GM18519 (cell line): ENCODE measurements around the gene FRRS1.
"Not testable (repeated sequence)": the region's sequence is repeated elsewhere in the genome, so short reads cannot be mapped to it uniquely, and the experiment has no call there.

Experiments used
- ATAC-seq: cut with Tn5 transposase; IDR thresholded peaks from one replicate; pipeline ENCODE4 v1.9.1; 2021; ENCODE audit warnings: mild to moderate bottlenecking, moderate library complexity; ENCODE audit not compliant: unreplicated experiment, low FRiP score

The FRRS1 gene

DNA sequence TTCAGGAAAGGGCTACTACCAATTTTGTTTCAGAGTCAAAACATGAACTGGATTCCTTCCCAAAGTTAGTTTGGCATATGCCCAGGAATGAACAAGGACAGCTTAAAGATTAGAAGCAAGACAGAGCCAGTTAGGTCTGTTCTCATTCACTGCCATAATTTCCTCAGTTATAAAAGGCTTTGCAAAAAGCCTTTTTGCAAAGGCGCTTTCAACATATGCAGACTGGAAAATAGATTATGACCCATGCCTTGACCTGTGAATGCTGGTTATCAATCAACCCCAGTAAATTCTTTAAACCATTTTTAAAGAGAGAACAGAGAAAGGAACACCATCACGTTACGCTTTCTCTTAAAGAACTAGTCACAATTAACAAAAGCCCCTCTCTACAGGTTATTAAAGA is 1.7 kb upstream of the FRRS1 start:
- no peak for ATAC-seq

DNA sequence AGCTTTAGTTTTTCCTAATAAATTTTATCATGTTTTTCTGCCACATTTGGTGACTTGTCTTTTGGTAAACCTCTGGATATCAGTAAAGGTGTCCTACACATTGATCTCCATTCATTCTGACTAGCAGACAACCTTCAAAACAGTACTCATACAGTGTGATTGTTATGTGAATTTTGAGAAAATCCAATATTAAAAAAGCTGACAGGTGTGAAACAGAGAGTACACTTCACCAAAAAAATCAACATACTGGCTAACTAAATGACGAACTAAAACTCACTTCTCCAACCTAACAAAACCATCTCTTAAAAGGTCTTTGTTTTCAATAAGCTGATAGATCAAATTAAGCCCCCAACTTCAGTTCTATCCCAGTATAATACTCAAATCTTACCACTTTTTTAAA is 1.5 kb downstream of the FRRS1 start:
- ATAC-seq, result no peak

DNA sequence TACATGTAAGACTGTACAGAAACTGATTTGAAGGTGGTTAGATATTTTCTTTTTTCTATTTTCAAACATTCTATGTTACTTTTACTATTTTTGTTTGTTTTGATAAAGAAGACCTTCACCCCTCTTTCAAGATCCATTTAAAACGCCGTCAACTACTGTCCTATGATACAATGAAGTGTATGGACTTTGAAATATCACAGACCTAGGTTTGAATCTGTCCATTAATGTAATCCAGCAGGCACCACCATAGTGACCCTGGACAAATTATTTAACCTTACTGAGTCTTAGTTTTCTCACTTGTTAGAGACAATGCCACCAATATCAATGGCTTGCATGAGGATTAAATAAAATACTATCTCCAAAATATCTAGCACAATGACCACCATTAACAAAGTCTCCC is 2.0 kb downstream of the FRRS1 start:
- no peak for ATAC-seq

DNA sequence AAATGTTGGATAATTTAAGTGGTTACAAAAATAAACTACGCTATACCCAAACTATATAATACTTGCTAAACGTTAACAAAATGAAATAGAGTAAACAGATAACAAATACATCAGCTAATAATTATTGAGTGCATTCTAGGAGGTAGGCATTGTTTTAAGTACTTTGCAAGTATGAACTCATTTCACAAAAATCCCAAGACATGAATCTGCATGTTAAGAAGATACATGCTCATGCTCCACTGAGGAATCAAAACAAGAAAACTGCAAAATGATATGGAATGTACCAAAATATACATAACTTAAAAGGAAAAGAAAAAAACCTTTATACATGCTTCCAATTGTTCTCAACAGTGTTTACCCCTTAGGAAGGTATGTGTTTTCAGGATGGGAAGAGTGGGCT is 2.5 kb downstream of the FRRS1 start:
- ATAC-seq, result no peak

DNA sequence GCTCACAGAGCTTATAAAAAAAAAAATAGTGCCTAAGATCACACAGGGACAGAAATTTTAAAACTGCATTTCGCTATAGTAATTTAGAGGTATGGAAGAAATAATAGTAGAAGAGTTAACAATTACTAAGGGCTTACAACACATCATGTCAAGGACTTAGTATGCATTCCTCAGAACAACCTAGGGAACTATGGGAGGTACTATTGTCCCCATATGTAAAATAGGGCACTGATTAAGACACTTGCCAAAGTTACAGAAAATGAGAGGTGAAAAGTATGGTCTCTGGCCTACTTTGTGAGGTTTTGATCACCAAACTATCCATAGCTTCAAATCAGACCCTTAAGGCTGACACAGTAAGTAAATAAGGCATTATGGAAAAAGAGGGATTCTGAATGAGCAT is 4.7 kb downstream of the FRRS1 start:
- ATAC-seq, result no peak

DNA sequence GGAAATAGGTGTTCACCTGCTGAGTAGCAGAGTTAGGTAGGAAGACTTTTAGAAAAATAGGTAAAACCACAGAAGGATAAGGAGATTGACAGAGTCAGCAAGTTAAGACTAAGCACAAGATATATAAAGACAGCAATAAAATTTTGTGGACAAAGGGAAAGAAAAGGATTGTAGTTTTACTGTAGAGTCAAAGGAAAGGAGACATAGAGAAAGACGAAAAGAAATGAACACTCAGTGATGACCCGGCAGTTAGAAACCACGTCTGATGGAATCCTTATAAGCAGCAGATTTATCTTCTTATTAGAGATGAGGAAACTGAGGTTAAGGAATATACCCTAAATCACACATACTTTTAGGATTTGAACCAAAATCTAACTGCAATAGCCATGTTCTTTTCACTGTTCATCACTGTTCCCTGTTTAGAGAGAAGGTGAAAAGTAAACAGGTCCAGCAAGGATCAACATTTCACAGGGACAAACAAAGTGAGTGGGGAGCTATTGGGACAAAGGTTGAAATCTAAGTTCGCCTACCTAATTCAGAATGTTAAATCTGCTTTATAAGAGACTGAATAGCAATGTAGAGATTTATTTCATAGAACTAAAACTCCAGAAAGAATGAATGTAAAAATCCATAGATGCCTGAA is 6.8 kb downstream of the FRRS1 start:
- no peak for ATAC-seq

DNA sequence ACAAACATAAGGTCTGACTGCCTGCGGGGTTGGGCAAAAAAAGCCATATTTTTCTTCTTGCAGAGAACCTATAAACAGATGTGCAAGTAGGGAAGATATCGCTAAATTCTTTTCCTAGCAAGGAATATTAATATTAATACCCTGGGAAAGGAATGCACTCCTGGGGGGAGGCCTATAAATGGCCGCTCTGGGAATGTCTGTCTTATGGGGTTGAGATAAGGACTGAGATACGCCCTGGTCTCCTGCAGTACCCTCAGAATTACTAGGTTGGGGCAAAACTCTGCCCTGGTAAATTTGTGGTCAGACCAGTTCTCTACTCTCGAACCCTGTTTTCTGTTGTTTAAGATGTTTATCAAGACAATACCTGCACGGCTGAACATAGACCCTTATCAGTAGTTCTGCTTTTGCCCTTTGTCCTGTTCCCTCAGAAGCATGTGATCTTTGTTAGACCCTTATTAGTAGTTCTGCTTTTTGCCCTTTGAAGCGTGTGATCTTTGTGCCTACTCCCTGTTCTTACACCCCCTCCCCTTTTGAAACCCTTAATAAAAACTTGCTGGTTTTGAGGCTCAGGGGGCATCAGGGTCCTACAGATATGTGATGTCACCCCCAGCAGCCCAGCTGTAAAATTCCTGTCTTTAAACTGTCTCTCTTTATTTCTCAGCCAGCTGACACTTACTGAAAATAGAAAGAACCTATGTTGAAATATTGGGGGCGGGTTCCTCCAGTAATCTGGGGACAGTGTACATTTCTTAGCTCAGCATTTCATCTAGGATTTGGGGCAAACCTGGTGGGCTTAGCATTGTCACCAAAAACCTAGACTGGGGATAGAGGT is 7.5 kb downstream of the FRRS1 start:
- not testable (repeated sequence) for ATAC-seq

DNA sequence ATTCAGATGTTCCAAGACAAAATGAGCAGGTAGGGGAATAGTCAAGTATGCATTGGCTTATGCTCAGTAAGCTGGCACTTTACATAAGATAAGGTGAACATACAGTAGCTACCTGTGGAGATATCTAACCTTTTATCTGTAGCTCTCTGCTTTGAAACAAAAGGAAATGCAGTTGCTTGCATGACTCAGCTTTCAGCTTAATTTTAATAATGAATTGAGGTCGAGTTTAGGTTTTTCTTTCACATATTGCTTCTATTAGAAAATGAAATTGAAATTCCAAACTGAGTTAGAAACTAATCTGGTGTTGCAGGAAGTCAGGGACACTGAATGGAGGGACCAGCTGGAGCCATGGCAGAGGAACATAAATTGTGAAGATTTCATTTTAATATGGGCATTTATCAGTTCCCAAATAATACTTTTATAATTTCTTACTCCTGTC is 8.3 kb downstream of the FRRS1 start:
- peak; percentile 57 for ATAC-seq

DNA sequence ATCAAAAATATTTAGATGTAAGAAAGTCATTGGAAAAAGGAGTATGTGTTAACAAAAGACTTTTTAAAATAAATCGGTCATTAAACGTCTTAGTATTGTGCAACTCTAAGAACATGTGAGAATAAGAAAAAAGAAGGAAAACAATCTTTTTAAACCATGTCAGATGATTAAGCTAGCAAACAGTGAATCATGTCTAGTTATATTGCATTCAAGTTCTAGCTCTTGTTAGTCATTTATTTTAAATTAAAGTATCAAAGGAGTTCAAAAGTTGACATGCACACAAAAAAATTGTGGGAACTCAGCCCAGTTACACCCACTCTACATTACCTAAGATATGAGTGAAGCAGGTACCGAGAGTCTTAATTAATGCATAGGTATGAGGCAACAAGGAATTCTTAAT is 9.8 kb downstream of the FRRS1 start:
- no peak for ATAC-seq

DNA sequence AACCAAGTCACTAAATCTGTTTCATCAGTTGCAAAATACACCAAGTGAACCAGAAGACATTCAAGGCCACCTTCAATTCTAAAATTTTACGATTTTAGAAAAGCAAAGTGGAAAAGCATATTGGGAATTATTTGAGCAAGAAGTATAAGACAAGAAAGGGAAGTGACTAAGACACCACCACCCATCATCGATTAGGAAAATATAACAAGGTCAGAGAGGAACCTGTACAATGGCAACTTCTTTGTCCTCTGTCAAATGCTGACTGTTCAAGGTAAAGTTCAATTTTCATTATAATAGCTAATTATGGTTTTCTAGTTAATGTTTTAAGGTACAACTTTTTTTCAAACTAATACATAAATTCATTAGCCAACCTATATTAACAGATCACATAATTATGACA is 10.8 kb downstream of the FRRS1 start:
- ATAC-seq, result no peak

DNA sequence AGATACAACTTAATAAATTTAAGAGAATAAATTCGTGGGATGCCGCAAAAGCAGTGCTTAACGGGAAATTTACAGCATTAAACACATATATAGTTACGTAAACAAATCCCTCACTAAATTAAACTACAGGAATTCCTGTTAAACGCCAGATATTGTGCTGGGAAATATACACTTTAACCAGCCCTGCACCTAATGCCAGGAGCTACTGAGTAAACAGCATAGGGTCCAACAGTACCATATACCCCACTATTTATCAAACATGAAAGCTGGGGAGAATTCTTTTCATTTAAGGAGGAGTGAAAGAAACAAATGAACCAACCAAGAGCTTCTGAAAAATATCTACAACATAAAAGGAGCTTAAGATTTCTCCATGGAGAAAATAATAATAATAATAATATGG is 11.7 kb downstream of the FRRS1 start:
- no peak for ATAC-seq

DNA sequence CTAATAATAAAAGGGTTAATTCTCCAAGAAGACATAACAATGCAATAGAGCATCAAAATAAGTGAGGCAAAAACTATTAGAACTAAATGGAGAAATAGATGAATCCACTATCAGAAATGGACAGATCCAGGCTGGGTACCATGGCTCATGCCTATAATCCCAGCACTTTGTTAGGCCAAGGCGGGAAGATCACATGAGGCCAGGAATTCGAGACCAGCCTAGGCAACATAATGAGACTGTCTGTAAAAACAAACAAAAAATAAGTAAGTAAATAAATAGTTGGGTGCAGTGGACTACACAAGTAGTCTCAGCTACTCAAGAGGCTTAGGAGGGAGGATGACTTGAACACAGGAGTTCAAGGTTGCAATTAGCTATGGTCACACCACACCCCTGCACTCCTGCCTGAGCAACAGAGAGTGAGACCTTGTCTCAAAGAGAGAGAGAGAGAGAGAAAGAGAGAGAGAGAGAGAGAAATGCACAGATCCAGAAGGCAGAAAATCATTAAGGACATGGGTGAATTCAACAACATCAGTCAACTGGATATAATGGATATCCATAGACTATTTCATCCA is 12.3 kb downstream of the FRRS1 start:
- ATAC-seq, result no peak

DNA sequence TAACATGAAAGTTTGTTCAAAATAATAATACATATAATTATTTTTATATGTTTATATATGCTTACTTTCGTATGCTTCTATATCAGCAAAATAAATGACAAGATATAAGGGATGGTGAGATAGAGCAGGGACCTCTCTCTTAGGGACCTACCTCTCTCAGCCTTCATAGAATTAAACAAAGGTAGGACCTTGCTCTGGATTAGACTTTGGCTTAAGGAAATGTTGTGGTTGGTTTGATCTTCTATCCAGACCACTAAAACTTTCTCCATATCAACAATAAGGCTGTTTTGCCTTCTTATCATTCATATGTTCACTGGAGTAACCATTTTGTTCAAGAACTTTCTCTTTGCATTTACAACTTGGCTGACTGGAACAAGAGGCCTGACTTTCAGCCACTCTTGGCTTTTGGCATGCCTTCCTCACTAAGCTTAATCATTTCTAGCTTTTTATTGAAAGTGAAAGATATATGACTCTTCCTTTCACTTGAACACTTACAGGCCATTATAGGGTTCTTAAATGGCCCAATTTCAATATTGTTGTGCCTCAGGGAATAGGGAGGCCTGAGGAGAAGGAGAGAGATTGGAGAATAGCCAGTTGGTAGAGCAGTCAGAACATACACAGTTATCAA is 14.4 kb downstream of the FRRS1 start:
- ATAC-seq, result peak; percentile 81

DNA sequence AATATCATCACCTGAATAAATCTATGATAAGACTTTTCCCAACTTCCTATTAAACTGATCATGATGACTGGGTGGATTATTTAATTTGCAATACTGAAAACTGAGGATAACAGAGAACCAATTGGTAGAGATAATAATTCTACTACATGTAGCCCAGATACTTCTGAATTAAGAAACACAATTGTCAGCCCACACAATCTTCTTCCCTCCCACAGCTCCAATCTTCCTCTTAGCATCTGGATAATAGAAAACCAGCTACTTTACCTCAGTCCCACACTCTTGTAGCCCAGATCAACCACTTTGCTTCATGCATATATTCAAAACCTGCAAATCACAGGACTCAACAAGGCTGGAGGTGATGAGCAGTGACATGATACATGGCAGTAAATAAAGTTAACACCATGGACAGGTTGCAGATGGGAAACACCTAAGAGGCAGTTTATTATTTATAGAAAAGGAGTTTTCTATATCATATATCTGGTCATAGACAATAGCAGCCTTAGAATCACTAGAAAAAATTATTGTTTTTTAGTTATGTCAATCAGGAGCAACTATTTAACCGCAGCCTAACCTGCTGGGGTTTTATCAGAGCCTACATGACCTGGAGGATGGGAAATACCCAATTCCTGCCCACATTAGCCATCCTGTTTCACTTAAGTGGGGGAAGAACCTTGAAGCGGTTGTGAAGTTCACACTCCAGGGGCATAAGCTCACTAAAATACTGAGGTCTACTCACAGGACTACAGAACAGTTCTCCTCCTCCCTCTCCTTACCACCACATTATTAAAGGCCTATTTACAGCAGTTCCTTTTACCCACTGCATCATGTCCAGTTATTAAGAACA is 16.7 kb downstream of the FRRS1 start:
- ATAC-seq, result peak; percentile 81

DNA sequence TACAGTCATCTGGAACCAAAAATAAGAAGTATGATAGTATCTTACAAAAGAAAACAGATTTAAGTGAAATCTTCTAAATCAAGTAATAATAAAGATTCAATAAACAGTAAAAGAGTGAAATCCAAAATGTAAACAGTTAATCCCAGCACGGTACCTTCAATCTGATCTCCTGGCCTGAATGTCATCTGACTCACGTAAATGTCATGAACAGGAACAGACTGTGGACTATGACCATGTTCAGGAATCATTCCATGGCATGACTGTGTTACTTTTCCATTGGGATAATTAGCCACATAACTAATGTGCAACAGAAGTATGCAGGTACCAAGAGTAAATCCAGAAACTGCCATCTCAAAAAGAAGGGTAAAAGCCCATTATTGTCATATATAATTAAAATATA is 18.0 kb downstream of the FRRS1 start:
- no peak for ATAC-seq

DNA sequence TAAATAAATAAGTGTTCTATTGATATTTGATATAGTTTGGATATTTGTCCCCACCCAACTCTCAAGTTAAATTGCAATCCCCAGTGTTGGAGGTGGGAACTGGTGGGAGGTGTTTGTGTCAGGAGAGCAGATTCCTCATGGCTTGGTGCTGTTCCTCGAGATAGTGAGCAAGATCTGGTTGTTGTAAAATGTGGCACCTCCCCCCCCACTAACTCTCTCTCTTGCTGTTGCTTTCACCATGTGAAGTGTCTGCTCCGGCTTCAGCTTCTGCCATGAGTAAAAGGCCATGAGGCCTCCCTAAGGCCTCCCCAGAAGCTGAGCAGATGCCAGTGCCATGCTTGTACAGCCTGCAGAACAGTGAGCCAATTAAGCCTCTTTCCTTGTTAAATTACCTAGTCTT is 20.8 kb downstream of the FRRS1 start:
- no peak for ATAC-seq

DNA sequence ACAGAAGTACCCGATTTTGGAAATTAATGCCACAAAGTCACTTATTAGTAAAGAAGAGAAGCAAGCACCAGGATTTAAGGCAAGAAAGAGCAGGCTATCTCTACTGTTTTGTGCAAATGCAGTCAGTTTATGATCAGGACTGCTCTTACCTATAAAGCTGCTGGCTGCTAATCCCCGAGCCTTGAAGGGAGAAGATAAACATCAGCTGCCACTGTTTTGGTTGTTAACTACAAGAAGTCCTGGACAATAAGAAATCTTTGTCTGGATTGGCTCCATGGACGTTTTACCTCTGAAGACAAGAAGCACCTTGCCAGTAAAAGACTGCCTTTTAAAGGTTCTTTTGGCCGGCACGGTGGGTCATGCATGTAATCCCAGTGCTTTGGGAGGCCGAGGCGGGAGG is 21.4 kb downstream of the FRRS1 start:
- no peak for ATAC-seq

DNA sequence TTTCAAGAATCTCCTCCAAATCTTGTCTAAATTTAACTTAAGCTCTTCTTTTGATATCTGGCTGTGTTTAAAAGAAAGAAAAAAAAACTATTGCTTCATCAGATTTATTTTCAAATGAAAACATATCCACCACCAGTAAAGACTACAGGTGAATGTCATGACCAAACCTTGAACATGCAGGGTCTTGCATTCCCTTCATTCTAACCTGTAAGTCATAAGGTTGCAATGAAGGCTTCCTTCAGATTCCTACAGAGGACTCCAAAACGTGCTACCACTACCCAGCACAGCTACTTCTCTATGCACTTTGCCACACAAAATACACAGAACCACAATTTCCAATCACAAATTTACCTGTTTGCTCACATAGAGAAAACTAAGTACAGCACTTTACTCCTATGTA is 26.3 kb downstream of the FRRS1 start:
- no peak for ATAC-seq

DNA sequence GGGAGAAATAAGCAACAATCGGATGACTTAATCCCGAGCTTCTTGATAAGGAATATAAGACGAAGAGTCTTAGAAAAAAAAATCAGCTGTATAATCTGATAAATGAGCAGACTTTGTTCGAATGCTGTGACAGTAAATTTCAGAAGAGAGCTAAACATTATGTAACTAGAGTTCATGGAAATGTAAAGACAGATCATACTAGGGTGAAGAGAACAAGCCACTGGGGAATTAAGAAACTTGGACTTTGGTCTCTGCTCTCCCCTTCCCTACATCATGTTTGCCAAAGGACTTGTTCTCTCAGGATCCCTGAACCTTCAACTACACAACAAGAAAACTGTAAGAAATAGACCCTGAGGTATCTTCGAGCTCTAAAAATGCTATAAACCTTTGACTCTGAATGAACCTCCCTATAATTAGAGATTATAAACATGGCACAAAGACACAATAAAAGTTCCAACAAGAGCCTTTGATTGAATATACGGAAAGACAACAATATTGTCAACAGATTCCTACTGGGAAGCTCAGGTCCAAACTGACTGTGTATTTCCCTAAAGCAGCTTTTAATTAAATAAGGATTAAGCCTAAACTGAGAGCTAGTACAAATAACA is 27.5 kb downstream of the FRRS1 start:
- no peak for ATAC-seq

DNA sequence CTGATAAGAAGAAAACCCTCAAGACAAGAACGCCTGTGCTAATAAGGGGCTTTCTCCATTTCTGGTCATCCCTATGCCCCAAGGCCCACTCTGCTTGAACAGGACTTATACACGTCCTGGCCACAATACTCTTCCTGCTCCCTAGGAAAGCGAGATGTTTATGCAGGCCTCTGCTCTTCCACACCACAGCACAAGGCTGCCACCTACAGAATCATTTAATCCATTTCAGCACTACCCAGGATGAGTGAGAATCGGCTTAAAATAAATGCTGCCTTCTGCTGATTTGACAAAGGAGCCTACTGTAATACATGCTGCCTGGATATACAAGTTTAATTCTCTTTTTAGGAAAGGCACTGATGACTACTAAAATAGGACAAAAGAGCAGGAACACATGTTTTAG is 29.4 kb downstream of the FRRS1 start:
- ATAC-seq, result no peak
